A549 (cell line): ENCODE data around the gene C10orf90. TPM values are rescaled to one million over a fixed set of nuclear protein-coding genes. Genes with fewer than 3 reads are reported as not detected.

Experiments
- ATAC-seq, 2 experiments: fragments of 200-7000 bp in 1 of 2; fragments of >200 bp in 1 of 2; cut with Nextera tagmentation in 1 of 2; cut with Tn5 transposase in 1 of 2; 3 replicates each; pipeline versions ENCODE4 v1.8.0 to v1.9.1; 2018 to 2020; ENCODE audit warnings: mild to moderate bottlenecking in 1 of 2, moderate library complexity in 1 of 2
- CTCF ChIA-PET: fragments of 300-600 bp; sonication (Branson Sonifier 250); formaldehyde crosslinking; extraction: SDS; loops from one replicate; lab custom pipeline; 2021; ENCODE audit warnings: antibody characterized with exemption, inconsistent platforms; lab: Yijun Ruan, JAX
- POLR2A ChIA-PET: fragments of 350-600 bp; formaldehyde crosslinking; extraction: SDS; loops from one replicate; lab custom pipeline; 2021; ENCODE audit warnings: antibody characterized with exemption, inconsistent platforms; lab: Yijun Ruan, JAX
- DNase-seq, 2 experiments: peaks; one replicate each; pipeline versions ENCODE4 v3.0.0 to v3.0.0-alpha.2; 2011 to 2016; ENCODE audit warnings: low read depth in 1 of 2, low spot score in 1 of 2
- FAIRE-seq: peaks from 2 replicates; lab custom pipeline; 2011; peaks lifted over from hg19 to GRCh38; lab: Jason Lieb, UNC
- H3K27ac ChIP-seq, 2 experiments: fragments of >200 bp; sonication (Bioruptor Twin); formaldehyde crosslinking; 3 replicates each; pipeline ENCODE4 v1.5.1; 2016 to 2017
- H3K4me1 ChIP-seq: fragments of >200 bp; sonication (Bioruptor Twin); formaldehyde crosslinking; 3 replicates; pipeline ENCODE4 v1.6.1; 2016
- H3K4me2 ChIP-seq: fragments of >200 bp; sonication (Bioruptor Twin); formaldehyde crosslinking; 3 replicates; pipeline ENCODE4 v1.6.1; 2016
- H3K4me3 ChIP-seq: fragments of >200 bp; sonication (Bioruptor Twin); formaldehyde crosslinking; 3 replicates; pipeline ENCODE4 v1.5.1; 2016
- H3K9me3 ChIP-seq: fragments of >200 bp; sonication (Bioruptor Twin); formaldehyde crosslinking; 3 replicates; pipeline ENCODE4 v1.6.1; 2016
- BHLHE40 ChIP-seq: IDR thresholded peaks from 2 replicates; pipeline ENCODE4 v1.6.1; 2012; ENCODE audit warnings: low read depth, low read length, inconsistent platforms
- CBX2 ChIP-seq: fragments of 200-600 bp; sonication (generic); IDR thresholded peaks from 2 replicates; pipeline ENCODE4 v1.6.1; 2016; ENCODE audit warnings: low read depth, mild to moderate bottlenecking, borderline replicate concordance
- CHD4 ChIP-seq: fragments of 200-600 bp; sonication (generic); IDR thresholded peaks from 2 replicates; pipeline ENCODE4 v1.6.1; 2016; ENCODE audit warnings: antibody characterized with exemption, mild to moderate bottlenecking, borderline replicate concordance
- CTCF ChIP-seq: fragments of >200 bp; sonication (Bioruptor Twin); formaldehyde crosslinking; IDR thresholded peaks from 3 replicates; pipeline ENCODE4 v1.5.1; 2016
- EHMT2 ChIP-seq: fragments of 200-600 bp; sonication (generic); IDR thresholded peaks from 2 replicates; pipeline ENCODE4 v1.6.1; 2016; ENCODE audit warnings: antibody characterized with exemption, low read depth, mild to moderate bottlenecking, moderate library complexity
- FOSB ChIP-seq: fragments of 250-450 bp; sonication (Bioruptor Pico); IDR thresholded peaks from 2 replicates; pipeline ENCODE4 v1.5.0; 2020; ENCODE audit warnings: mild to moderate bottlenecking, moderate library complexity
- FOXS1 ChIP-seq: fragments of 250-450 bp; sonication (Bioruptor Pico); IDR thresholded peaks from 2 replicates; pipeline ENCODE4 v1.5.0; 2020; ENCODE audit warnings: mild to moderate bottlenecking, moderate library complexity
- HDAC2 ChIP-seq: fragments of 200-600 bp; sonication (generic); IDR thresholded peaks from 2 replicates; pipeline ENCODE4 v1.6.1; 2016
- HEYL ChIP-seq: fragments of 250-450 bp; sonication (Bioruptor Pico); IDR thresholded peaks from 2 replicates; pipeline ENCODE4 v1.8.0; 2021; ENCODE audit warnings: mild to moderate bottlenecking, moderate library complexity
- HOXA7 ChIP-seq: fragments of 250-450 bp; sonication (Bioruptor Pico); IDR thresholded peaks from 2 replicates; pipeline ENCODE4 v1.5.0; 2020; ENCODE audit warnings: mild to moderate bottlenecking, moderate library complexity
- HOXB5 ChIP-seq: fragments of 250-450 bp; sonication (Bioruptor Pico); IDR thresholded peaks from 2 replicates; pipeline ENCODE4 v1.5.0; 2020; ENCODE audit warnings: mild to moderate bottlenecking, moderate library complexity
- JUNB ChIP-seq: fragments of >200 bp; sonication (Bioruptor Twin); formaldehyde crosslinking; IDR thresholded peaks from 2 replicates; pipeline ENCODE4 v1.6.1; 2016
- KDM5A ChIP-seq: fragments of 200-600 bp; sonication (generic); IDR thresholded peaks from 2 replicates; pipeline ENCODE4 v1.6.1; 2016; ENCODE audit warnings: antibody characterized with exemption, mild to moderate bottlenecking
- MAFK ChIP-seq: fragments of 450-650 bp; IDR thresholded peaks from 2 replicates; pipeline ENCODE4 v1.6.1; 2014; ENCODE audit not compliant: partially characterized antibody
- MAZ ChIP-seq: fragments of 150-350 bp; IDR thresholded peaks from 2 replicates; pipeline ENCODE4 v1.6.1; 2014; ENCODE audit warnings: antibody characterized with exemption, low read depth, low read length, borderline replicate concordance
- MYC ChIP-seq: IDR thresholded peaks from 2 replicates; pipeline ENCODE4 v1.6.1; 2012; ENCODE audit warnings: mild to moderate bottlenecking, inconsistent platforms, low read length, improper control_type of control experiment, borderline replicate concordance
- NPAS2 ChIP-seq: fragments of 250-450 bp; sonication (Bioruptor Pico); IDR thresholded peaks from 2 replicates; pipeline ENCODE4 v1.8.0; 2022; ENCODE audit warnings: mild to moderate bottlenecking, moderate library complexity, borderline replicate concordance
- NR3C1 ChIP-seq: fragments of >200 bp; sonication (Bioruptor Twin); formaldehyde crosslinking; IDR thresholded peaks from 3 replicates; pipeline ENCODE4 v1.6.1; 2017
- PHF8 ChIP-seq: fragments of 200-600 bp; sonication (generic); IDR thresholded peaks from 2 replicates; pipeline ENCODE4 v1.6.1; 2016; ENCODE audit warnings: low read depth, mild to moderate bottlenecking, antibody characterized with exemption, moderate library complexity, borderline replicate concordance
- RARB ChIP-seq: fragments of 250-450 bp; sonication (Bioruptor Pico); IDR thresholded peaks from 2 replicates; pipeline ENCODE4 v1.8.0; 2021; ENCODE audit warnings: mild to moderate bottlenecking, moderate library complexity
- RFX5 ChIP-seq: fragments of 450-650 bp; IDR thresholded peaks from 2 replicates; pipeline ENCODE4 v1.7.1; 2014; ENCODE audit warnings: antibody characterized with exemption, mild to moderate bottlenecking, moderate library complexity
- RNF2 ChIP-seq: fragments of 200-600 bp; sonication (generic); IDR thresholded peaks from 2 replicates; pipeline ENCODE4 v1.6.1; 2016; ENCODE audit warnings: low read depth, mild to moderate bottlenecking, antibody characterized with exemption, moderate library complexity, borderline replicate concordance
- TFCP2L1 ChIP-seq: fragments of 250-450 bp; sonication (Bioruptor Pico); IDR thresholded peaks from 2 replicates; pipeline ENCODE4 v1.5.0; 2021; ENCODE audit warnings: mild to moderate bottlenecking
- ZC3H11A ChIP-seq: fragments of 450-650 bp; IDR thresholded peaks from 2 replicates; pipeline ENCODE4 v1.6.1; 2014; ENCODE audit warnings: antibody characterized with exemption, mild to moderate bottlenecking
- WGBS: methylation state at CpG from one replicate; pipeline ENCODE4 v1.1.6; 2017; ENCODE audit errors: missing lambda C conversion rate; 5-methylcytosine and 5-hydroxymethylcytosine counted together
- polyA plus RNA-seq, 4 experiments: library from polyadenylated mRNA; depleted of rRNA in 3 of 4; stranded (reverse); fragments of >200 nt; fragmentation: RNase III in 1 of 4; extraction: RNeasy Plus Mini Kit Qiagen cat#74134 plus additional on column Dnase treatment in 1 of 4; gene quantifications; 2 replicates in 3 of 4; 3 replicates in 1 of 4; pipeline ENCODE4 v1.2.3, GENCODE V29; 2011 to 2017
- TF ChIP-seq, protein P1 (sequence below): fragments of 150-350 bp; IDR thresholded peaks from 2 replicates; pipeline ENCODE4 v1.6.1; 2014; ENCODE audit warnings: low read depth, mild to moderate bottlenecking, low read length
- TF ChIP-seq, protein P2 (sequence below): fragments of 200-600 bp; sonication (generic); IDR thresholded peaks from 2 replicates; pipeline ENCODE4 v1.6.1; 2016; ENCODE audit warnings: antibody characterized with exemption, mild to moderate bottlenecking, moderate library complexity

C10orf90 gene
- polyA plus RNA-seq, 2 of the 4 experiments (the other 2 are of a cell fraction), result 0.70 to 2.0 TPM

DNA sequence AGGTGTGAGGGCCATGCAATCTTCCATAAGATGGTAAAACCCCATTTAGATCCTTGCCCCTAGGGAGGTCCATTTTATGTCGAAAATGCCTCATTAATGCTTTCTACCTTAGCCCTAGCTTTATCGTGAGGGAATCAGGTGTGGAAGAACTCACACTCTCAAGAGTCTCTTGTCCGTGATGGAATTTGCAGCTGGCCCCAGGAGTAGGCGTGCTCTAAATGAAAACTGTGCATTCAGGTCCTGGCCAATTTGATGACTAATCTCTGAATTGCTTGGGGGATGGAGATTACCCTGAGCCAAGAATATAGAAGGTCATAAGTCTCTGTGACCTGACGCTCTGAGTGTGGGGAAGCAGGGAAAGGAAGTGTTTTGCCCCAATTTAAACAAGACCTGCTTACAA lies 6.6 kb downstream of the C10orf90 start:
- 18% methylated on average over 5 of the region's 5 CpGs for WGBS
- FAIRE-seq (no peak), ATAC-seq (0 out of 6 replicates have a peak, but pooled peaks of 1 of the 2 experiments have one; percentile 40), DNase-seq (peak in 1 of 2 experiments; percentile 5)
- ChIA-PET POLR2A (no interaction called here), CTCF (interaction anchor here (0.8 kb wide), 1 partner anchor 56 kb away, joined by 3 read pairs; no protein-coding TSS in a partner anchor)
- Histone ChIP-seq H3K9me3 (no peaks in the 10 kb centered on the region; the same call in 2 of the 3 replicates), H3K27ac (no peak overlapping the region), H3K4me2 (no peak overlapping the region), H3K4me3 (no peak overlapping the region), H3K4me1 (no peaks in the 10 kb centered on the region; the same call in 2 of the 3 replicates)
- TF ChIP-seq KDM5A (no peak), CHD4 (no peak), MAFK (no peak), TFCP2L1 (CRISPR knock-in tag) (no peak), JUNB (no peak), FOXS1 (CRISPR knock-in tag) (no peak), NR3C1 (no peak), EHMT2 (no peak), NPAS2 (CRISPR knock-in tag) (no peak), PHF8 (no peak), HOXA7 (CRISPR knock-in tag) (no peak), HEYL (no peak), MAZ (no peak)

- Histone ChIP-seq H3K4me2 (no peak overlapping the region), H3K27ac (no peak overlapping the region), H3K4me3 (no peak overlapping the region), H3K4me1 (no peaks in the 10 kb centered on the region; the same call in 2 of the 3 replicates), H3K9me3 (no peaks in the 10 kb centered on the region; the same call in 2 of the 3 replicates)
- FAIRE-seq, result no peak
- no peak for ATAC-seq
- DNase-seq, result no peak
- ChIA-PET POLR2A (no interaction called here), CTCF (no interaction called here)
- TF ChIP-seq CTCF (no peak), CBX2 (no peak), KDM5A (no peak), BHLHE40 (no peak)
- TF ChIP-seq, protein P1, sequence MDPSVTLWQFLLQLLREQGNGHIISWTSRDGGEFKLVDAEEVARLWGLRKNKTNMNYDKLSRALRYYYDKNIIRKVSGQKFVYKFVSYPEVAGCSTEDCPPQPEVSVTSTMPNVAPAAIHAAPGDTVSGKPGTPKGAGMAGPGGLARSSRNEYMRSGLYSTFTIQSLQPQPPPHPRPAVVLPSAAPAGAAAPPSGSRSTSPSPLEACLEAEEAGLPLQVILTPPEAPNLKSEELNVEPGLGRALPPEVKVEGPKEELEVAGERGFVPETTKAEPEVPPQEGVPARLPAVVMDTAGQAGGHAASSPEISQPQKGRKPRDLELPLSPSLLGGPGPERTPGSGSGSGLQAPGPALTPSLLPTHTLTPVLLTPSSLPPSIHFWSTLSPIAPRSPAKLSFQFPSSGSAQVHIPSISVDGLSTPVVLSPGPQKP, result no peak
- WGBS, result 55% methylated on average over 9 of the region's 9 CpGs
These were observed 7.2 kb downstream of the C10orf90 start for GRCh38 chr10:126663328-126663727.

- FAIRE-seq (no peak), DNase-seq (no peak), ATAC-seq (no peak)
- no peak overlapping the region for H3K27ac ChIP-seq
- H3K4me2 ChIP-seq, result no peak overlapping the region
- TF ChIP-seq, protein P2, sequence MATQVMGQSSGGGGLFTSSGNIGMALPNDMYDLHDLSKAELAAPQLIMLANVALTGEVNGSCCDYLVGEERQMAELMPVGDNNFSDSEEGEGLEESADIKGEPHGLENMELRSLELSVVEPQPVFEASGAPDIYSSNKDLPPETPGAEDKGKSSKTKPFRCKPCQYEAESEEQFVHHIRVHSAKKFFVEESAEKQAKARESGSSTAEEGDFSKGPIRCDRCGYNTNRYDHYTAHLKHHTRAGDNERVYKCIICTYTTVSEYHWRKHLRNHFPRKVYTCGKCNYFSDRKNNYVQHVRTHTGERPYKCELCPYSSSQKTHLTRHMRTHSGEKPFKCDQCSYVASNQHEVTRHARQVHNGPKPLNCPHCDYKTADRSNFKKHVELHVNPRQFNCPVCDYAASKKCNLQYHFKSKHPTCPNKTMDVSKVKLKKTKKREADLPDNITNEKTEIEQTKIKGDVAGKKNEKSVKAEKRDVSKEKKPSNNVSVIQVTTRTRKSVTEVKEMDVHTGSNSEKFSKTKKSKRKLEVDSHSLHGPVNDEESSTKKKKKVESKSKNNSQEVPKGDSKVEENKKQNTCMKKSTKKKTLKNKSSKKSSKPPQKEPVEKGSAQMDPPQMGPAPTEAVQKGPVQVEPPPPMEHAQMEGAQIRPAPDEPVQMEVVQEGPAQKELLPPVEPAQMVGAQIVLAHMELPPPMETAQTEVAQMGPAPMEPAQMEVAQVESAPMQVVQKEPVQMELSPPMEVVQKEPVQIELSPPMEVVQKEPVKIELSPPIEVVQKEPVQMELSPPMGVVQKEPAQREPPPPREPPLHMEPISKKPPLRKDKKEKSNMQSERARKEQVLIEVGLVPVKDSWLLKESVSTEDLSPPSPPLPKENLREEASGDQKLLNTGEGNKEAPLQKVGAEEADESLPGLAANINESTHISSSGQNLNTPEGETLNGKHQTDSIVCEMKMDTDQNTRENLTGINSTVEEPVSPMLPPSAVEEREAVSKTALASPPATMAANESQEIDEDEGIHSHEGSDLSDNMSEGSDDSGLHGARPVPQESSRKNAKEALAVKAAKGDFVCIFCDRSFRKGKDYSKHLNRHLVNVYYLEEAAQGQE, result no peak
- TF ChIP-seq ZC3H11A (no peak), RFX5 (no peak), JUNB (no peak), HDAC2 (no peak), EHMT2 (no peak), FOSB (CRISPR knock-in tag) (no peak), BHLHE40 (no peak), RNF2 (no peak), HOXB5 (CRISPR knock-in tag) (no peak), MYC (no peak), CBX2 (no peak), MAFK (no peak), RARB (no peak)
- no peaks in the 10 kb centered on the region; the same call in 2 of the 3 replicates for H3K9me3 ChIP-seq
- WGBS, result 22% methylated on average over 4 of the region's 4 CpGs
- POLR2A ChIA-PET, result no interaction called here
- H3K4me3 ChIP-seq, result no peak overlapping the region
- no peaks in the 10 kb centered on the region; the same call in 2 of the 3 replicates for H3K4me1 ChIP-seq
- CTCF ChIA-PET, result interaction anchor here (0.6 kb wide), 2 partner anchors 795 to 974 kb away, joined by 3 to 5 read pairs; no protein-coding TSS in a partner anchor
These were observed 8.5 kb downstream of the C10orf90 start for GRCh38 chr10:126661841-126662515.
